Measurements from ENCODE around the gene TARBP2.

- TF ChIP-seq, protein P1, sequence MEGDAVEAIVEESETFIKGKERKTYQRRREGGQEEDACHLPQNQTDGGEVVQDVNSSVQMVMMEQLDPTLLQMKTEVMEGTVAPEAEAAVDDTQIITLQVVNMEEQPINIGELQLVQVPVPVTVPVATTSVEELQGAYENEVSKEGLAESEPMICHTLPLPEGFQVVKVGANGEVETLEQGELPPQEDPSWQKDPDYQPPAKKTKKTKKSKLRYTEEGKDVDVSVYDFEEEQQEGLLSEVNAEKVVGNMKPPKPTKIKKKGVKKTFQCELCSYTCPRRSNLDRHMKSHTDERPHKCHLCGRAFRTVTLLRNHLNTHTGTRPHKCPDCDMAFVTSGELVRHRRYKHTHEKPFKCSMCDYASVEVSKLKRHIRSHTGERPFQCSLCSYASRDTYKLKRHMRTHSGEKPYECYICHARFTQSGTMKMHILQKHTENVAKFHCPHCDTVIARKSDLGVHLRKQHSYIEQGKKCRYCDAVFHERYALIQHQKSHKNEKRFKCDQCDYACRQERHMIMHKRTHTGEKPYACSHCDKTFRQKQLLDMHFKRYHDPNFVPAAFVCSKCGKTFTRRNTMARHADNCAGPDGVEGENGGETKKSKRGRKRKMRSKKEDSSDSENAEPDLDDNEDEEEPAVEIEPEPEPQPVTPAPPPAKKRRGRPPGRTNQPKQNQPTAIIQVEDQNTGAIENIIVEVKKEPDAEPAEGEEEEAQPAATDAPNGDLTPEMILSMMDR (IDR thresholded peaks at IDR 0.05): no peak
- TF ChIP-seq POLR2A (IDR thresholded peaks at IDR 0.05): no peak
These were observed 1.2 kb downstream of the TARBP2 start for GRCh38 chr12:53502331-53502730.

Measured in body of pancreas (tissue), 4 donors.